Endodermal cell (in vitro differentiated cells): ENCODE data around the gene ACO1. TPM values are rescaled to one million over a fixed set of nuclear protein-coding genes. Genes with fewer than 3 reads are reported as not detected.

Experiments used
- DNase-seq: peaks from one replicate; pipeline ENCODE4 v3.0.0-alpha.2; 2017
- H3K27ac ChIP-seq: 2 replicates; pipeline ENCODE4 v1.5.1; 2013; ENCODE audit warnings: mild to moderate bottlenecking, low read depth, low read length, moderate library complexity
- H3K27me3 ChIP-seq: 2 replicates; pipeline ENCODE4 v1.6.1; 2013; ENCODE audit warnings: mild to moderate bottlenecking, low read length, moderate library complexity; ENCODE audit not compliant: insufficient read depth, control insufficient read depth, poor library complexity, severe bottlenecking
- H3K36me3 ChIP-seq: 2 replicates; pipeline ENCODE4 v1.7.0; 2013; ENCODE audit warnings: mild to moderate bottlenecking, low read length, moderate library complexity; ENCODE audit not compliant: control insufficient read depth, insufficient read depth
- H3K4me1 ChIP-seq: one replicate; pipeline ENCODE4 v1.7.0; 2013; ENCODE audit warnings: low read length; ENCODE audit not compliant: control insufficient read depth, insufficient read depth
- H3K4me3 ChIP-seq: 2 replicates; pipeline ENCODE4 v1.5.1; 2013; ENCODE audit warnings: mild to moderate bottlenecking, low read length, moderate library complexity
- H3K9ac ChIP-seq: 2 replicates; pipeline ENCODE4 v1.6.1; 2013; ENCODE audit warnings: mild to moderate bottlenecking, low read length, moderate library complexity; ENCODE audit not compliant: poor library complexity, severe bottlenecking; ENCODE audit errors: extremely low read depth
- H3K9me3 ChIP-seq: 2 replicates; pipeline ENCODE4 v1.6.1; 2013; ENCODE audit warnings: mild to moderate bottlenecking, low read length, moderate library complexity; ENCODE audit not compliant: control insufficient read depth
- H3K27ac Mint-ChIP-seq: 2 replicates; pipeline ENCODE4 v1.8.0; 2020; ENCODE audit warnings: mixed read lengths
- H3K27me3 Mint-ChIP-seq: 2 replicates; pipeline ENCODE4 v1.8.0; 2021; ENCODE audit warnings: mild to moderate bottlenecking, mixed read lengths; ENCODE audit not compliant: insufficient read depth
- H3K36me3 Mint-ChIP-seq: 2 replicates; pipeline ENCODE4 v1.8.0; 2020; ENCODE audit warnings: low read depth, mixed read lengths
- H3K4me1 Mint-ChIP-seq: 2 replicates; pipeline ENCODE4 v1.8.0; 2020; ENCODE audit warnings: mixed read lengths
- H3K4me3 Mint-ChIP-seq: 2 replicates; pipeline ENCODE4 v1.8.0; 2020; ENCODE audit warnings: mild to moderate bottlenecking, moderate library complexity, mixed read lengths
- H3K9me3 Mint-ChIP-seq: 2 replicates; pipeline ENCODE4 v1.8.0; 2020; ENCODE audit warnings: mild to moderate bottlenecking, mixed read lengths
- CTCF ChIP-seq: fragments of 200-600 bp; sonication (generic); conservative IDR thresholded peaks from 2 replicates; pipeline ENCODE4 v1.5.0; 2021; ENCODE audit warnings: antibody characterized with exemption, mild to moderate bottlenecking
- WGBS, 2 experiments: methylation state at CpG; one replicate each; pipeline versions ENCODE4 v1.1.5 to v1.1.7; 2013; ENCODE audit warnings: missing lambda C conversion rate in 2 of 2, mixed read lengths in 1 of 2; ENCODE audit not compliant: insufficient coverage in 1 of 2, insufficient read length in 1 of 2; 5-methylcytosine and 5-hydroxymethylcytosine counted together
- total RNA-seq, 2 donors: library from RNA; stranded (reverse); fragmentation: NEBNext Ultra II Directional in 1 of 2; extraction: Animal tissue kit (Norgen Biotek cat#: 25700) in 1 of 2; gene quantifications; 2 replicates in 1 of 2; 3 replicates in 1 of 2; pipeline ENCODE4 v1.2.1, GENCODE V29; 2021

ACO1 gene
- total RNA-seq, 2 donors from 2014 or later: 33.6 to 52.8 TPM

GRCh38 chr9:32463500-32464293 is 79.3 kb downstream of the ACO1 start:
- no peaks in the 10 kb centered on the region for H3K4me1 Mint-ChIP-seq
- Histone ChIP-seq H3K9ac (no peak overlapping the region), H3K36me3 (peaks cover 5% of the 10 kb centered on the region), H3K27ac (no peak overlapping the region), H3K4me1 (no peaks in the 10 kb centered on the region), H3K9me3 (peaks cover 9% of the 10 kb centered on the region), H3K27me3 (no peaks in the 10 kb centered on the region), H3K4me3 (no peak overlapping the region)
- no peaks in the 10 kb centered on the region for H3K9me3 Mint-ChIP-seq
- no peak for DNase-seq
- peaks cover 20% of the 10 kb centered on the region for H3K36me3 Mint-ChIP-seq
- H3K4me3 Mint-ChIP-seq: no peak overlapping the region
- WGBS, 2 experiments: 89 to 97% methylated on average over 3 to 5 of the region's 5 CpGs
- TF ChIP-seq CTCF: no peak
- no peaks in the 10 kb centered on the region for H3K27me3 Mint-ChIP-seq
- H3K27ac Mint-ChIP-seq: peak overlapping the region; percentile 26

DNA sequence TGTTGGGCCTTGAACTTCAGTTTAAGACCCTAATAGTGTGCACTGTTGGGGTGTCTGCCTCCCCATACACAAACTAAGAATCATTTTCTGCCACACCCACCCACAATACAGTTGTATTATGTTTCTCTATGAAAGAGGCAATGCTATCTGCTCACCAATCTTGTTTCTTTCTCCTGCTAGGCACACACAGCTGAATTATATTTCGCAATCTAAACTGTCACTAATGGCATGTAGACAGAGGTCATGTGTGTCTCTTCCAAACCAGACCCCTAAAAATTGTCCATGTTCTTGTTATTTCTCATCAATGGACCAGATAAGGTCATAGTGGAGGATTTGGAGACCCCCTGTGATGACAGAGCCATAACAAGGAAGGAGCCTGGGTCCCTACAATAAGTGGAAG is 84.3 kb downstream of the ACO1 start:
- Histone ChIP-seq H3K9ac (no peak overlapping the region), H3K4me1 (no peaks in the 10 kb centered on the region), H3K4me3 (no peak overlapping the region), H3K27me3 (no peaks in the 10 kb centered on the region), H3K36me3 (peaks cover 7% of the 10 kb centered on the region), H3K9me3 (no peaks in the 10 kb centered on the region), H3K27ac (no peak overlapping the region)
- no peak for DNase-seq
- Mint-ChIP-seq H3K4me1 (no peaks in the 10 kb centered on the region), H3K27me3 (no peaks in the 10 kb centered on the region), H3K9me3 (no peaks in the 10 kb centered on the region), H3K27ac (no peak overlapping the region), H3K36me3 (peaks cover 18% of the 10 kb centered on the region), H3K4me3 (no peak overlapping the region)
- no peak for TF ChIP-seq CTCF
- WGBS, 2 experiments: 96% methylated on average over 1 of the region's 1 CpG; no CpG with 5 or more reads in 1 of the 2 experiments

- no peaks in the 10 kb centered on the region for H3K4me1 Mint-ChIP-seq
- Histone ChIP-seq H3K27me3 (no peaks in the 10 kb centered on the region), H3K4me3 (no peak overlapping the region), H3K9me3 (no peaks in the 10 kb centered on the region), H3K4me1 (no peaks in the 10 kb centered on the region), H3K36me3 (peaks cover 11% of the 10 kb centered on the region), H3K9ac (no peak overlapping the region), H3K27ac (no peak overlapping the region)
- H3K27me3 Mint-ChIP-seq: no peaks in the 10 kb centered on the region
- TF ChIP-seq CTCF: no peak
- H3K4me3 Mint-ChIP-seq: no peak overlapping the region
- WGBS, 2 experiments: 89 to 90% methylated on average over 1 to 3 of the region's 3 CpGs
- H3K36me3 Mint-ChIP-seq: peaks cover 27% of the 10 kb centered on the region
- no peak for DNase-seq
- no peaks in the 10 kb centered on the region for H3K9me3 Mint-ChIP-seq
- no peak overlapping the region for H3K27ac Mint-ChIP-seq
Observed at GRCh38 chr9:32472344-32472743, 87.9 kb downstream of the ACO1 start.
